ENCODE data around the gene TMEM163.

The TMEM163 gene

DNA sequence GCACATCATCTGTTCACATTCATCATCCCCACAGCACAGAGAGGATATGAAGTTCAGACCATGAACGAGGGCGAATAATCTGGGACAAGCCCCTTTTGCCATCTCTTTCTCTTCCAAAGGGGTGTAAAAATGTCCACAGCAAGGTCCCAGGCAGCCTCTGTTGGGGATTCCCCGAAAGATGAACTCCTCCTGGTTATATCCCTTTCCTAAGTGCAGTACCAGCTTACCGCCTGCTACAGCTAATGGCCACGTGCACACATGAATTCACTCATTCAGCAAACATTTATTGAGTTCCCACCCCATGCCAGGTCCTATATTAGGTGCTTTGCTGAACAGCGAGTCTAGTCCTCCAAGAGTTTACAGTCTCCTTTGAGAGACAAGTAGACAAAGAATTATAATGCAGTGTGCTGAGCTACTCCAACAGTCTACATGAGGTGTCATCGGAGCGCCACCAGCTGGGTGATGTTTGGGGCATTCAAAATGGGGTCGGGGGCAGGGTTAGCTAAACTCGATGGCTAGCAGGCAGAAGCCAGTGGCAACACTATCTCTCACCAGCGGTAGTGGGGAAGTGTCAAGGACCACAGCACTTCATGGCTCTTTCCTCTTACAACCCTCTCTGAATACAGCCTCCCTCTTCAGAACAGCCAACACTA, 228.9 kb downstream of the TMEM163 start:
- Histone ChIP-seq H3K4me1 (ENCODE audit: control insufficient read depth, low read length) (peaks cover 6% of the 10 kb centered on the region), H3K4me2 (ENCODE audit: low read length) (no peak overlapping the region), H3K36me3 (ENCODE audit: control insufficient read depth, low read length) (no peaks in the 10 kb centered on the region), H3K27ac (ENCODE audit: low read depth, low read length) (no peak overlapping the region), H3K79me2 (ENCODE audit: control insufficient read depth, low read length) (no peaks in the 10 kb centered on the region), H3F3A (ENCODE audit: control insufficient read depth, insufficient read depth) (no peaks in the 10 kb centered on the region), H3K4me3 (ENCODE audit: low read length) (no peak overlapping the region), H4K20me1 (ENCODE audit: control insufficient read depth, insufficient read depth, low read depth, low read length) (no peaks in the 10 kb centered on the region), H3K9me3 (ENCODE audit: control insufficient read depth, insufficient read depth, low read length) (no peaks in the 10 kb centered on the region), H3K9me2 (replicated peaks; ENCODE audit: control insufficient read depth, low read length) (no peaks in the 10 kb centered on the region), H3K27me3 (ENCODE audit: control insufficient read depth, low read length) (0 out of 2 replicates have a peak, but pooled peaks cover 3% of the 10 kb centered on the region)
- TF ChIP-seq EZH2phosphoT487 (IDR thresholded peaks at IDR 0.05; ENCODE audit: borderline replicate concordance, low read length), result no peak
- TF ChIP-seq, protein P1, sequence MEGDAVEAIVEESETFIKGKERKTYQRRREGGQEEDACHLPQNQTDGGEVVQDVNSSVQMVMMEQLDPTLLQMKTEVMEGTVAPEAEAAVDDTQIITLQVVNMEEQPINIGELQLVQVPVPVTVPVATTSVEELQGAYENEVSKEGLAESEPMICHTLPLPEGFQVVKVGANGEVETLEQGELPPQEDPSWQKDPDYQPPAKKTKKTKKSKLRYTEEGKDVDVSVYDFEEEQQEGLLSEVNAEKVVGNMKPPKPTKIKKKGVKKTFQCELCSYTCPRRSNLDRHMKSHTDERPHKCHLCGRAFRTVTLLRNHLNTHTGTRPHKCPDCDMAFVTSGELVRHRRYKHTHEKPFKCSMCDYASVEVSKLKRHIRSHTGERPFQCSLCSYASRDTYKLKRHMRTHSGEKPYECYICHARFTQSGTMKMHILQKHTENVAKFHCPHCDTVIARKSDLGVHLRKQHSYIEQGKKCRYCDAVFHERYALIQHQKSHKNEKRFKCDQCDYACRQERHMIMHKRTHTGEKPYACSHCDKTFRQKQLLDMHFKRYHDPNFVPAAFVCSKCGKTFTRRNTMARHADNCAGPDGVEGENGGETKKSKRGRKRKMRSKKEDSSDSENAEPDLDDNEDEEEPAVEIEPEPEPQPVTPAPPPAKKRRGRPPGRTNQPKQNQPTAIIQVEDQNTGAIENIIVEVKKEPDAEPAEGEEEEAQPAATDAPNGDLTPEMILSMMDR (IDR thresholded peaks at IDR 0.05; ENCODE audit: low read depth, low read length, poor library complexity, severe bottlenecking), result no peak

DNA sequence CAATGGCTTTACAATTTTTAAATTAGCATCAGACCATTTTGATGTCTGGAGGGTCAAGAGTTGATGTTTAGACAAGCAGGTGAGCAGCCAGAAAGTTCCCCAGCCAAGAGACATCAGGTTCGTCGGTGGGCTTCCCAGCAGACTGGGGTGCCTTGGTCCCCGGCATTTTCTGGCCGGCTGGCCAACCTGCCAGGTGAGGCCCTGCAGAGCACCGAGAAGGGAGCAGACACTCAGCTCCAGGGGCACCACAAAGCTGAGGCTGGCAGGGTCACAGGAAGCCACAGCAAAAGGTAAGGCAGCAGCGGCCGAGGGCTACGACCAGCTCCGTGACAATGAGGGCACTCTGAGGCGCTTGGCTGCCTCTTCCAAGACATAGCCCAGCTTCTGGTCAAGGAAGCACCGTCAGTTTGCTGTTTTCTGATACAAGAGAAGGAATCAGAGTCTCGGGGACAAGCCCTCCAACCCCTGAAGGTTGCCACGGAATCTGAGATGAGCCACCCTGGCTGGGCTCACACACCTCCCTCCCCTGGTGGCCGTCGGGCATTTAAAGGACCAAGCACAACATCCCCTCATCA, 235.9 kb downstream of the TMEM163 start:
- no peak overlapping the region for H3K27ac ChIP-seq (ENCODE audit: low read depth, low read length)
- H3K9me3 ChIP-seq (ENCODE audit: control insufficient read depth, insufficient read depth, low read length), result no peaks in the 10 kb centered on the region
- no peaks in the 10 kb centered on the region for H3K4me1 ChIP-seq (ENCODE audit: control insufficient read depth, low read length)
- H3K79me2 ChIP-seq (ENCODE audit: control insufficient read depth, low read length), result no peaks in the 10 kb centered on the region
- H3K4me3 ChIP-seq (ENCODE audit: low read length), result no peak overlapping the region
- no peaks in the 10 kb centered on the region for H3F3A ChIP-seq (ENCODE audit: control insufficient read depth, insufficient read depth)
- no peak for TF ChIP-seq EZH2phosphoT487 (IDR thresholded peaks at IDR 0.05; ENCODE audit: borderline replicate concordance, low read length)
- TF ChIP-seq, protein P1 (IDR thresholded peaks at IDR 0.05; ENCODE audit: low read depth, low read length, poor library complexity, severe bottlenecking), result no peak
- H3K27me3 ChIP-seq (ENCODE audit: control insufficient read depth, low read length), result no peaks in the 10 kb centered on the region
- no peaks in the 10 kb centered on the region for H3K36me3 ChIP-seq (ENCODE audit: control insufficient read depth, low read length)
- H3K9me2 ChIP-seq (replicated peaks; ENCODE audit: control insufficient read depth, low read length), result no peaks in the 10 kb centered on the region
- no peaks in the 10 kb centered on the region for H4K20me1 ChIP-seq (ENCODE audit: control insufficient read depth, insufficient read depth, low read depth, low read length)
- no peak overlapping the region for H3K4me2 ChIP-seq (ENCODE audit: low read length)

DNA sequence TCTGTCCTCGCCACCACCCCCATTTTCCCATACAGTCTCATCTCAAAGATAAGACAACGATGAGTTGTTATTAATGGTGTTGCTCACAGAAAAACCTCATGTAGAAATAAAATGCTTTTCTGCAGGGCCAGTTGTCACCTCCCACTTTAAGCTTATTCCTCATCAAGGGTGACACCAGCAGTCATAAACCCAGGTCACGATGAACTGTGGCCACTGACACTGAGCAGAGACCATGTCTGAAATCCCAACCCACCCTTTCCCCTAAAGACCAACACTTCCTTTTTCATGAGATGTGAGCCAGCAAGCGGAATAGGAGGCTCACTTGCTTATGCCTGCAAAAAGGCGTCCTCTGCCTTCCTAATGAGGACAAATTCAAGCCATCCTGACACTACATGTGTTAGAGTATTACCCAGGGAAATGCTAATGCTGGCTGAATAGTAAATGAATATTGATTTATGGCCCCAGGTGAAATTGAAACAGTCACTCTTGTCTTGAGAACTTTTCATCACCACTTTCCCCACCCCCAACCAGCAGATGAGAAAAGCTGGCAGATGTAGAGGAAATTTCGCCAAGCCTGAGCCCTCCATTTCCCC, 236.6 kb downstream of the TMEM163 start:
- Histone ChIP-seq H3K9me2 (replicated peaks; ENCODE audit: control insufficient read depth, low read length) (no peaks in the 10 kb centered on the region), H3K79me2 (ENCODE audit: control insufficient read depth, low read length) (no peaks in the 10 kb centered on the region), H3K9me3 (ENCODE audit: control insufficient read depth, insufficient read depth, low read length) (no peaks in the 10 kb centered on the region), H3K27me3 (ENCODE audit: control insufficient read depth, low read length) (no peaks in the 10 kb centered on the region), H3K4me1 (ENCODE audit: control insufficient read depth, low read length) (no peaks in the 10 kb centered on the region), H4K20me1 (ENCODE audit: control insufficient read depth, insufficient read depth, low read depth, low read length) (no peaks in the 10 kb centered on the region), H3K27ac (ENCODE audit: low read depth, low read length) (no peak overlapping the region), H3K4me3 (ENCODE audit: low read length) (no peak overlapping the region), H3K36me3 (ENCODE audit: control insufficient read depth, low read length) (no peaks in the 10 kb centered on the region), H3F3A (ENCODE audit: control insufficient read depth, insufficient read depth) (no peaks in the 10 kb centered on the region), H3K4me2 (ENCODE audit: low read length) (no peak overlapping the region)
- TF ChIP-seq, protein P1 (IDR thresholded peaks at IDR 0.05; ENCODE audit: low read depth, low read length, poor library complexity, severe bottlenecking), result no peak
- no peak for TF ChIP-seq EZH2phosphoT487 (IDR thresholded peaks at IDR 0.05; ENCODE audit: borderline replicate concordance, low read length)

Data from DOHH2 (cell line).